Breast epithelium (tissue), 3 donors: Measurements from ENCODE around the gene MMP11.

Experiments used
- CTCF ChIP-seq, 3 donors: fragments of 450-650 bp; IDR thresholded peaks; one replicate each; pipeline ENCODE4 v1.5.1; 2016 to 2017; ENCODE audit warnings: antibody characterized with exemption in 3 of 3, mild to moderate bottlenecking in 3 of 3, moderate library complexity in 3 of 3
- POLR2A ChIP-seq: fragments of 450-650 bp; IDR thresholded peaks from one replicate; pipeline ENCODE4 v1.6.1; 2016; ENCODE audit warnings: antibody characterized with exemption, mild to moderate bottlenecking, moderate library complexity
- POLR2AphosphoS5 ChIP-seq, 3 donors: sonication (generic); formaldehyde crosslinking; IDR thresholded peaks; one replicate each; pipeline ENCODE4 v1.6.1; 2017; ENCODE audit warnings: antibody characterized with exemption in 3 of 3

GRCh38 chr22:23793326-23793725 is 20.7 kb downstream of the MMP11 start:
- TF ChIP-seq POLR2AphosphoS5 (IDR thresholded peaks at IDR 0.05): no peak
- TF ChIP-seq CTCF (IDR thresholded peaks at IDR 0.05): no peak
- no peak for TF ChIP-seq POLR2A
